IMR-90 (cell line): Measurements from ENCODE around the gene SCN4A. TPM values are rescaled to one million over a fixed set of nuclear protein-coding genes. Genes with fewer than 3 reads are reported as not detected.

Source experiments
- ATAC-seq: fragments of 200-7000 bp; cut with Tn5 transposase; 2 replicates; pipeline ENCODE4 v1.9.1; 2020; ENCODE audit warnings: low read depth, mild to moderate bottlenecking, moderate library complexity
- BruUV-seq: library from RNA; stranded (reverse); fragments of 400-500 nt; replicated peaks from 2 replicates; lab custom pipeline; 2021; lab: Mats Ljungman, UMichigan
- CTCF ChIA-PET: fragments of 300-600 bp; formaldehyde crosslinking; extraction: SDS; loops from one replicate; lab custom pipeline; 2021; ENCODE audit warnings: antibody characterized with exemption; lab: Yijun Ruan, JAX
- POLR2A ChIA-PET: fragments of 300-600 bp; sonication (Branson Sonifier 250); formaldehyde crosslinking; loops from one replicate; lab custom pipeline; 2022; ENCODE audit warnings: antibody characterized with exemption; ENCODE audit not compliant: unreplicated experiment; lab: Charles Lee
- DNase-seq: peaks from one replicate; pipeline ENCODE4 v3.0.0; 2013
- H2AFZ ChIP-seq: replicated peaks from 2 replicates; pipeline ENCODE3; 2013; ENCODE audit warnings: low read length, mild to moderate bottlenecking; ENCODE audit not compliant: poor library complexity
- H2AK5ac ChIP-seq: 2 replicates; pipeline ENCODE4 v1.6.1; 2013; ENCODE audit warnings: low read depth, low read length, inconsistent platforms
- H2AK9ac ChIP-seq: replicated peaks from 2 replicates; pipeline ENCODE3; 2013; ENCODE audit warnings: mild to moderate bottlenecking, low read depth, low read length, moderate library complexity; ENCODE audit not compliant: poor library complexity
- H2BK120ac ChIP-seq: 2 replicates; pipeline ENCODE4 v1.6.1; 2013; ENCODE audit warnings: low read depth, low read length, inconsistent platforms
- H2BK15ac ChIP-seq: 3 replicates; pipeline ENCODE4 v1.6.1; 2013; ENCODE audit warnings: low read depth, low read length, inconsistent platforms
- H2BK20ac ChIP-seq: 2 replicates; pipeline ENCODE4 v1.6.1; 2013; ENCODE audit warnings: low read depth, mild to moderate bottlenecking, inconsistent platforms, low read length, moderate library complexity
- H2BK5ac ChIP-seq: 2 replicates; pipeline ENCODE4 v1.6.1; 2013; ENCODE audit warnings: mild to moderate bottlenecking, low read depth, low read length, inconsistent platforms; ENCODE audit not compliant: poor library complexity, severe bottlenecking
- H3K14ac ChIP-seq: replicated peaks from 2 replicates; pipeline ENCODE4 v1.6.1; 2013; ENCODE audit warnings: low read depth, low read length, inconsistent platforms
- H3K18ac ChIP-seq: 2 replicates; pipeline ENCODE4 v1.6.1; 2013; ENCODE audit warnings: low read depth, low read length, control low read depth
- H3K23ac ChIP-seq: 2 replicates; pipeline ENCODE4 v1.6.1; 2013; ENCODE audit warnings: low read depth, low read length, inconsistent platforms
- H3K27ac ChIP-seq: 2 replicates; pipeline ENCODE4 v1.5.1; 2013; ENCODE audit warnings: mild to moderate bottlenecking, control low read depth, low read length; ENCODE audit not compliant: insufficient read depth
- H3K27me3 ChIP-seq: 2 replicates; pipeline ENCODE4 v1.6.1; 2013; ENCODE audit warnings: low read length; ENCODE audit not compliant: control insufficient read depth, insufficient read depth
- H3K36me3 ChIP-seq: 2 replicates; pipeline ENCODE4 v1.6.1; 2013; ENCODE audit warnings: low read length, mixed read lengths; ENCODE audit not compliant: control insufficient read depth, insufficient read depth
- H3K4ac ChIP-seq: 2 replicates; pipeline ENCODE4 v1.6.1; 2013; ENCODE audit warnings: low read depth, low read length, inconsistent platforms
- H3K4me1 ChIP-seq: 2 replicates; pipeline ENCODE4 v1.6.1; 2013; ENCODE audit warnings: low read length, mixed read lengths; ENCODE audit not compliant: control insufficient read depth, insufficient read depth
- H3K4me2 ChIP-seq: 2 replicates; pipeline ENCODE4 v1.6.1; 2013; ENCODE audit warnings: low read depth, mild to moderate bottlenecking, control low read depth, low read length, moderate library complexity
- H3K4me3 ChIP-seq: 2 replicates; pipeline ENCODE4 v1.5.1; 2013; ENCODE audit warnings: low read depth, mild to moderate bottlenecking, control low read depth, low read length, moderate library complexity; ENCODE audit not compliant: insufficient read depth
- H3K56ac ChIP-seq: 2 replicates; pipeline ENCODE4 v1.6.1; 2013; ENCODE audit warnings: low read length, inconsistent platforms; ENCODE audit not compliant: insufficient read depth; ENCODE audit errors: extremely low read depth
- H3K79me1 ChIP-seq, 2 experiments: 2 replicates each; pipeline ENCODE4 v1.6.1; 2013; ENCODE audit warnings: low read length in 2 of 2, inconsistent platforms in 1 of 2, low read depth in 1 of 2
- H3K9ac ChIP-seq: 2 replicates; pipeline ENCODE4 v1.6.1; 2013; ENCODE audit warnings: low read depth, low read length, control low read depth
- H3K9me1 ChIP-seq: 2 replicates; pipeline ENCODE4 v1.6.1; 2013; ENCODE audit warnings: low read length, inconsistent platforms; ENCODE audit not compliant: insufficient read depth
- H3K9me3 ChIP-seq: 2 replicates; pipeline ENCODE4 v1.6.1; 2013; ENCODE audit warnings: low read length; ENCODE audit not compliant: control insufficient read depth, insufficient read depth
- H4K20me1 ChIP-seq: 2 replicates; pipeline ENCODE4 v1.6.1; 2013; ENCODE audit warnings: low read length, inconsistent platforms; ENCODE audit not compliant: insufficient read depth
- H4K5ac ChIP-seq: 2 replicates; pipeline ENCODE4 v1.6.1; 2013; ENCODE audit warnings: mild to moderate bottlenecking, low read depth, low read length, control low read depth
- H4K8ac ChIP-seq, 2 experiments: 2 replicates each; pipeline ENCODE4 v1.6.1; 2013; ENCODE audit warnings: low read depth in 2 of 2, low read length in 2 of 2, control low read depth in 1 of 2, inconsistent platforms in 1 of 2
- H4K91ac ChIP-seq: 2 replicates; pipeline ENCODE4 v1.6.1; 2013; ENCODE audit warnings: low read depth, low read length, inconsistent platforms; ENCODE audit not compliant: insufficient read depth
- BHLHE40 ChIP-seq: fragments of 150-350 bp; IDR thresholded peaks from 2 replicates; pipeline ENCODE4 v1.6.1; 2016; ENCODE audit warnings: mild to moderate bottlenecking, low read depth, low read length
- CEBPB ChIP-seq: IDR thresholded peaks from 2 replicates; pipeline ENCODE4 v1.6.1; 2012; ENCODE audit warnings: low read depth, low read length, improper control_type of control experiment
- CHD1 ChIP-seq: IDR thresholded peaks from 2 replicates; pipeline ENCODE4 v1.6.1; 2012; ENCODE audit warnings: low read depth, low read length, improper control_type of control experiment
- FOS ChIP-seq: fragments of 150-350 bp; IDR thresholded peaks from 2 replicates; pipeline ENCODE4 v1.6.1; 2016; ENCODE audit warnings: low read depth, low read length
- MAFK ChIP-seq: IDR thresholded peaks from 2 replicates; pipeline ENCODE4 v1.6.1; 2012; ENCODE audit warnings: low read depth, low read length, improper control_type of control experiment
- MXI1 ChIP-seq: IDR thresholded peaks from 2 replicates; pipeline ENCODE4 v1.6.1; 2012; ENCODE audit warnings: low read depth, mild to moderate bottlenecking, low read length, moderate library complexity, borderline replicate concordance
- NFE2L2 ChIP-seq: fragments of 150-350 bp; IDR thresholded peaks from 2 replicates; pipeline ENCODE4 v1.6.1; 2016; ENCODE audit warnings: low read depth, mild to moderate bottlenecking, low read length
- POLR2A ChIP-seq: IDR thresholded peaks from 2 replicates; pipeline ENCODE4 v1.6.1; 2012; ENCODE audit warnings: mild to moderate bottlenecking, low read depth, low read length
- RCOR1 ChIP-seq: IDR thresholded peaks from 2 replicates; pipeline ENCODE4 v1.6.1; 2012; ENCODE audit warnings: mild to moderate bottlenecking, low read length, improper control_type of control experiment; ENCODE audit not compliant: insufficient replicate concordance
- RFX5 ChIP-seq: IDR thresholded peaks from 2 replicates; pipeline ENCODE4 v1.8.0; 2012; ENCODE audit warnings: low read depth, mild to moderate bottlenecking, low read length, moderate library complexity
- SMC3 ChIP-seq: fragments of 150-350 bp; IDR thresholded peaks from 2 replicates; pipeline ENCODE4 v1.6.1; 2016; ENCODE audit warnings: low read depth, mild to moderate bottlenecking, antibody characterized with exemption, low read length, moderate library complexity
- USF2 ChIP-seq: fragments of 150-350 bp; IDR thresholded peaks from 2 replicates; pipeline ENCODE4 v1.6.1; 2017; ENCODE audit warnings: mild to moderate bottlenecking, antibody characterized with exemption, low read length, low read depth
- WGBS, 2 experiments: methylation state at CpG; one replicate each; pipeline versions ENCODE4 v1.1.5 to v1.1.7; 2013; ENCODE audit warnings: missing lambda C conversion rate in 2 of 2; ENCODE audit not compliant: insufficient read length in 1 of 2; ENCODE audit errors: extremely low coverage in 2 of 2; 5-methylcytosine and 5-hydroxymethylcytosine counted together
- dilution Hi-C: fragments of 300-500 bp; cut with HindIII; formaldehyde crosslinking; loops from one replicate; pipeline ENCODE4 v1.14.3; 2018; ENCODE audit warnings: low sequenced_read_pairs; ENCODE audit not compliant: unreplicated experiment
- in situ Hi-C: fragments of 300-500 bp; cut with MboI; formaldehyde crosslinking; loops from 3 replicates; pipeline ENCODE4 v1.14.3; 2019; ENCODE audit warnings: low sequenced_read_pairs, inconsistent platforms, mixed read lengths
- intact Hi-C: fragments of 100-400 bp; cut with micrococcal nuclease; formaldehyde crosslinking; loops from 2 replicates; pipeline ENCODE4 v1.10.0; 2022
- polyA plus RNA-seq, 3 experiments: library from polyadenylated mRNA; depleted of rRNA; stranded (reverse); fragments of >200 nt; gene quantifications; 2 replicates each; pipeline ENCODE4 v1.2.3, GENCODE V29; 2012; ENCODE audit warnings: low replicate concordance in 1 of 3
- total RNA-seq: library from RNA; depleted of rRNA; stranded (reverse); fragments of >200 nt; gene quantifications from 2 replicates; pipeline ENCODE4 v1.2.3, GENCODE V29; 2012
- TF ChIP-seq, protein P1 (sequence below): fragments of 150-350 bp; IDR thresholded peaks from 2 replicates; pipeline ENCODE4 v1.6.1; 2016; ENCODE audit warnings: low read depth, mild to moderate bottlenecking, low read length, moderate library complexity, borderline replicate concordance

Gene SCN4A
- total and polyA plus RNA-seq, 2 of the 4 experiments (the other 2 are of a cell fraction), result not detected

DNA sequence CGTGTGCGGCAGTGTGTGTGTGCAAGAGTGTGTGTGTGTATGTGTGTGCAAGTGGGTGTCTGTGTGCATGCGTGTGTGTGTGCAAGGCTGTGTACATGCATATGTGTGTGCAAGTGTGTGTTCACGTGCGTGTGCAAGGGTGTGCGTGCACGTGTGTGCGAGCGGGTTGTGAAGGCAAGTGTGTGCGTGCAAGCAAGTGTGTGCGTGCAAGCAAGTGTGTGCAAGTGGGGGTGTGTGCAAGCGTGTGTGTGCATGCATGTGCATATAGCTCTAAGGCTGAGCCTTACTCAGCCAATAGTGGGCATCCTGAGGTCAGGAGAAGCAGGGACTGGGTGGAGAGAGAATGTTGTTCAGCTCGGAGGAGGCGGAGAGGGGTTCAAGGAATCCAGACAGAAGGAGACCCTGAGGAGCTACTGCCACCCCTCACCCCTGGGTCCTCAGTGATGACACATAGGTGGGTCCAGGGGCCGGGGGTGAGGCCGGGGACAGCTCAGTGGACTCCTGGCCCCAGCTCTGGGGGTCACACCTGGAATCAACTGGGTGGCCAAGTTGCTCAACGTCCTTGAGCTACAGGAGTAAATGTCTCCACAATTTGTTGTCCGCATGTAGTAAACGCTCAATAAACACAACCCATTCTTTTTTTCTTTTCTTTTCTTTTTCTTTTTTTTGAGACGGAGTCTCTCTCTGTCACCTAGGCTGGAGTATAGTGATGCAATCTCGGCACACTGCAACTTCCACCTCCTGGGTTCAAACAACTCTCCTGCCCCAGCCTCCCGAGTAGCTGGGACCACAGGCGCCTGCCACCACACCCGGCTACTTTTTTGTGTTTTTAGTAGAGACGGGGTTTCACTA lies 27.2 kb upstream of the SCN4A start (continued):
- no peak for TF ChIP-seq CEBPB

DNA sequence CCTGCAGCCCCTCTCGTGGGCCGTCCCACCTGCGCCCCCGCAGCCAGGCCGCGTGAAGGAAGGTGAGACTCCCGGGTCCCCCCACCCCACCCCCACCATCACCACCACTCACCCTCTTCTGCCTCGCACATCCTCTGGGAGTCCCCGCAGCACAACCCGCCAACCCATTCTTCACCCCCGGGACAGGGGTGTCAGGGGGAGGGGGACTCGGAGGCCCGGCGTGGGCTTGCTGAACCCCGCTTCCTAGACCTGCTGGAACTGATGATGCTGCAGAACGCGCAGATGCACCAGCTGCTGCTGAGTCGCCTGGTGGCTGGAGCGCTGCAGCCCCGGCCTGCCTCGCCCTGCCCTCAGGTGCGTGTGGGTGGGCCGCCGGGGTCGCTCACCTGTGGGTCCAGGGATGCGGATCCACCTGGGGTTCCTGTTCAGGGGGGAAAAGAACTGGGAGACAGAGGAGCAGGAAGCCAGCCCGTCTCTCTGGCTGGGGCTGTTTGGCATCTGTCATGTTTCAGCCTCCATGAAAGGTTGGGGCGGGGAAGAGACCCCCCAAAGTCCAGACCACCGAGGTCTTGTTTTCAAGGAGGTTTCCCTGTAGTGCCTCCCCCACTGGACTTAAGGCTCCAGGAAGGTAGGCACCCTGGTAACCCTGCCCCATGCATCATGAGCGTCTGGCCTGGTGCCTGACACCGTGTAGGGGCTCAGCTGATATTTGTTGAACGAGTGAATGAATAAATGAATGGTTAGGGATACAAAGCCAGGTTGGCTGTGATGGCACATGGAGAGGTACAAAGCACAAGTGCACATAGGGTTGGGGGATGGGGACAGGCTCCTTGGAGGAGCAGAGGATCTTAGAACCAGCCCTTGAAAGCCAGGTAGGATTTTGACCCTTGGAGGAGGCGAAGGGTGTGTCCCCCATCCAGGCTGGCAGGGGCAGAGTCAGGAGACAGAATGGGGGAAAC lies 26.3 kb upstream of the SCN4A start:
- H4K91ac ChIP-seq, result no peak overlapping the region
- in situ Hi-C loops, result no loop called here
- POLR2A ChIA-PET, result no interaction called here
- no peak for TF ChIP-seq USF2
- no peak for TF ChIP-seq RFX5
- TF ChIP-seq MAFK, result no peak
- TF ChIP-seq FOS, result no peak
- no peak for TF ChIP-seq RCOR1
- TF ChIP-seq, protein P1, sequence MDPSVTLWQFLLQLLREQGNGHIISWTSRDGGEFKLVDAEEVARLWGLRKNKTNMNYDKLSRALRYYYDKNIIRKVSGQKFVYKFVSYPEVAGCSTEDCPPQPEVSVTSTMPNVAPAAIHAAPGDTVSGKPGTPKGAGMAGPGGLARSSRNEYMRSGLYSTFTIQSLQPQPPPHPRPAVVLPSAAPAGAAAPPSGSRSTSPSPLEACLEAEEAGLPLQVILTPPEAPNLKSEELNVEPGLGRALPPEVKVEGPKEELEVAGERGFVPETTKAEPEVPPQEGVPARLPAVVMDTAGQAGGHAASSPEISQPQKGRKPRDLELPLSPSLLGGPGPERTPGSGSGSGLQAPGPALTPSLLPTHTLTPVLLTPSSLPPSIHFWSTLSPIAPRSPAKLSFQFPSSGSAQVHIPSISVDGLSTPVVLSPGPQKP, result no peak
- no peak for TF ChIP-seq BHLHE40
- TF ChIP-seq CHD1, result no peak
- no peak for TF ChIP-seq MXI1
- no peak for TF ChIP-seq POLR2A
- no peak for TF ChIP-seq SMC3
- no peak for TF ChIP-seq NFE2L2

More for the DNA sequence above, 26.3 kb upstream of the SCN4A start:
- no peak overlapping the region for H3K18ac ChIP-seq
- no peak overlapping the region for H2BK5ac ChIP-seq
- H3K27ac ChIP-seq, result no peak overlapping the region
- H4K20me1 ChIP-seq, result no peaks in the 10 kb centered on the region
- no peak overlapping the region for H2BK120ac ChIP-seq
- ATAC-seq (no peak), DNase-seq (no peak)
- no peak overlapping the region for H2AK9ac ChIP-seq
- no peak overlapping the region for H3K9ac ChIP-seq
- WGBS, 2 experiments, result 50% methylated on average over 4 of the region's 33 CpGs; no CpG with 5 or more reads in 1 of the 2 experiments
- H4K8ac ChIP-seq, result no peak overlapping the region
- no peak overlapping the region; the same call in 1 of the 2 replicates for H3K4me2 ChIP-seq
- H3K4me1 ChIP-seq, result no peaks in the 10 kb centered on the region
- no TSS peak for BruUV-seq
- H3K36me3 ChIP-seq, result no peaks in the 10 kb centered on the region
- no peak overlapping the region for H3K23ac ChIP-seq
- CTCF ChIA-PET, result no interaction called here
- no peak overlapping the region for H2BK20ac ChIP-seq
- no peak overlapping the region for H3K56ac ChIP-seq
- no peak overlapping the region for H3K14ac ChIP-seq
- H3K79me1 ChIP-seq, result no peaks in the 10 kb centered on the region
- peaks cover 9% of the 10 kb centered on the region for H3K9me1 ChIP-seq
- no peaks in the 10 kb centered on the region for H3K9me3 ChIP-seq
- intact Hi-C loops, result no loop called here
- H4K5ac ChIP-seq, result no peak overlapping the region
- H3K4me3 ChIP-seq, result no peak overlapping the region
- dilution Hi-C loops, result no loop called here
- H2AFZ ChIP-seq, result peak overlapping the region; percentile 99
- no peak overlapping the region for H2BK15ac ChIP-seq
- H2AK5ac ChIP-seq, result no peak overlapping the region
- H3K4ac ChIP-seq, result no peak overlapping the region
- H3K27me3 ChIP-seq, result peaks cover 48% of the 10 kb centered on the region
